ENCODE measurements around the gene AAK1. TPM values are rescaled to one million over a fixed set of nuclear protein-coding genes. Genes with fewer than 3 reads are reported as not detected.
"Not testable (repeated sequence)": the region's sequence is repeated elsewhere in the genome, so short reads cannot be mapped to it uniquely, and the experiment has no call there.

The AAK1 gene
- total RNA-seq, 1 experiment from 2014 or later: 20.6 TPM

GRCh38 chr2:69436938-69437750, 206.4 kb downstream of the AAK1 start, which contains the start of gene NFU1:
TSS of gene NFU1 (minus strand) at chr2:69437435. CDS start at chr2:69437422, 13 bp downstream.
- in situ Hi-C loops (cut with HindIII; ENCODE audit: low pct_unique_long_range_greater_than_20kb, low sequenced_read_pairs): no loop called here
- DNase-seq (ENCODE audit: low read depth, low spot score): peak; percentile 96

- in situ Hi-C loops (cut with HindIII; ENCODE audit: low pct_unique_long_range_greater_than_20kb, low sequenced_read_pairs): no loop called here
- DNase-seq (ENCODE audit: low read depth, low spot score): no peak
These were observed 207.0 kb downstream of the AAK1 start for GRCh38 chr2:69436596-69436937.

GRCh38 chr2:69434753-69435152, 208.8 kb downstream of the AAK1 start:
- no peak for DNase-seq (ENCODE audit: low read depth, low spot score)
- in situ Hi-C loops (cut with HindIII; ENCODE audit: low pct_unique_long_range_greater_than_20kb, low sequenced_read_pairs): no loop called here

DNA sequence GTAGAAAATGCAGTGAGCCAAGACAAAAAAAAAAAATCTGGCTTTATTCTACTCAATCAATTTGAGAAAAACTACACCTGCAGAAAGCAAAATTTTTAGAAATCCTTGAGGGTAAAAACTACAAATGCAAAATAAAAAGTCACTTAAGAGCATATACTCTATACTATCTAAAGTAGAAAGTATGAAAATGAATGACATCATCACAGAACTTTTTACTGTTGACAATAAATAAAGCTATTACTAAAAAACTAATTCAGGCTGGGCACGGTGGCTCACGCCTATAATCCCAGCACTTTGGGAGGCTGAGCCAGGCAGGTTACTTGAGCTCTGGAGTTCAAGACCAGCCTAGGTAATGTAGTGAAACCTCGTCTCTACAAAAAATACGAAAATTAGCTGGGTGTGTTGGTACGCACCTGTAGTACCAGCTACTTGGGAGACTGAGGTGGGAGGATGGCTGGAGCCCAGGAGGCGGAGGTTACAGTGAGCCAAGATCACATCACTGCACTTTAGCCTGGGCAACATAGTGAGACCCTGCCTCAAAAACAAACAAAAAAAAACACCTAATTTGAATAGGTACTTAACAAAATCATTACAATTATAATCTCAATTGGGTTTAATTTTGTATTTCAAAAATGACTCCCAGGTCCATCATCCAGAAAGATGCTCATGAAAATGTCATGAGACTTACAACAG, 213.9 kb downstream of the AAK1 start:
- in situ Hi-C loops (cut with HindIII; ENCODE audit: low pct_unique_long_range_greater_than_20kb, low sequenced_read_pairs): no loop called here
- DNase-seq (ENCODE audit: low read depth, low spot score): no peak

GRCh38 chr2:69428981-69429380, 214.6 kb downstream of the AAK1 start:
- no peak for DNase-seq (ENCODE audit: low read depth, low spot score)
- in situ Hi-C loops (cut with HindIII; ENCODE audit: low pct_unique_long_range_greater_than_20kb, low sequenced_read_pairs): no loop called here

DNA sequence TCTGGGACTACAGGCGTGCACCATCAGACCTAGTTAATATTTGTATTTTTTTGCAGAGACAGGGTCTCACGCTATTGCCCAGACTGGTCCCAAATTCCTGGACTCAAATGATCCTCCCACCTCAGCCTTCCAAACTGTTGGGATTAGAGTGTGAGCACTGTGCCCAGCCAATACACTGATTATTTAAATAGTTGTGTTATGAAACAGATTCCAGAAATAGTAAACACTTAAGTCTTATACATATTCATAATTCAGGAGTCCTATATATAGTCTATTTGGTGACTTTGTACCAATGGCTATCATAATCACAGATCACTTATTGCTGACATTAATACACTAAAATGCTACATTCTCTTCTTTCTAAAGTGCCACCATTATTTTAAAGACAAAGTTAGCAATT, 219.1 kb downstream of the AAK1 start:
- no peak for DNase-seq (ENCODE audit: low read depth, low spot score)
- in situ Hi-C loops (cut with HindIII; ENCODE audit: low pct_unique_long_range_greater_than_20kb, low sequenced_read_pairs): no loop called here

GRCh38 chr2:69422198-69422597, 221.3 kb downstream of the AAK1 start:
- in situ Hi-C loops (cut with HindIII; ENCODE audit: low pct_unique_long_range_greater_than_20kb, low sequenced_read_pairs): no loop called here
- no peak for DNase-seq (ENCODE audit: low read depth, low spot score)

DNA sequence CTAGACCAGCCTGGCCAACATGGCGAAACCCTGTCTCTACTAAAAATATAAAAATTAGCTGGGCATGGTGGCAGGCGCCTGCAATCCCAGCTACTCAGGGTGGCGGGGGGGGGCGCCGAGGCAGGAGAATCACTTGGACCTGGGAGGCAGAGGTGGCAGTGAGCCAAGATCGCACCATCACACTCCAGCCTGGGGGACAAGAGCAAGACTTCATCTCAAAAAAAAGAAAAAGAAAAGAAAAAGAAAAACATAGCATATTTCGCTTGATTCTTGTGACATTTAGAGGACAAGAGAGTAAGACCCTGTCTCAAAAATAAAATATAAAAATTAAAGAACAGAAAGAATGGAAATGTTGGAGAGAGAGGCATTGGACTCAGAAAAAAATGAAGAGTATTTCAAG, 224.4 kb downstream of the AAK1 start:
- in situ Hi-C loops (cut with HindIII; ENCODE audit: low pct_unique_long_range_greater_than_20kb, low sequenced_read_pairs); DNase-seq (ENCODE audit: low read depth, low spot score): not testable (repeated sequence)

DNA sequence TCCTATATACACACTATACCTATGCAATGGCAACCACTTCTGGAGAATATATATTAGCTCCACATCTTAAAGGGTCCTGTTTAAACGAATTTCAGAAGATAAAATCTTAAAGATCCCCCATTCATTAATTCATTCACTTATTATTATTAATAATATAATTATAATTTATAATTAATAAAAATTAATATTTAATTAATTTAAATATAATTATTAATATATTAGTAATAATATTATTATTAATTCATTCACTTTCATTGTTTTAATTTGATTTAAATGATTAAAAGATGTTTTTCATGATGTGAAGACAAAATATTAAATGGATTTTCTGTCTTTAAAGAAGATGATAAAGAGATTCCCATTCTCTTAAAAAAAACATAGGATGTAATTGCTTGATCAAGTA, 227.4 kb downstream of the AAK1 start:
- in situ Hi-C loops (cut with HindIII; ENCODE audit: low pct_unique_long_range_greater_than_20kb, low sequenced_read_pairs): no loop called here
- DNase-seq (ENCODE audit: low read depth, low spot score): no peak

Small RNAs within 50 kb of the gene (small RNA-seq; reads per million reads assigned to genes)
- 0 to 0.05 reads per million in 2 experiments for gene RN7SL604P
- 0 reads per million in 2 experiments for gene SNORA36C

Other genes with a start within 250 kb of the AAK1 start
- gene NFU1, start 206.3 kb downstream of the AAK1 start, total RNA-seq (2014; rRNA removed; shearing (Covaris generic)): 80.2 and 88.4 TPM in 2 replicates
- 24.6 and 26.1 TPM in 2 replicates for gene ANXA4, start 98.4 kb upstream of the AAK1 start, total RNA-seq (2014; rRNA removed; shearing (Covaris generic))
- 7.2 and 7.9 TPM in 2 replicates for gene GMCL1, start 185.9 kb upstream of the AAK1 start, total RNA-seq (2014; rRNA removed; shearing (Covaris generic))